ENCODE measurements around the gene GPBAR1.
A peak's percentile ranks its signal among the peaks of the same experiment; 100 is the strongest.

GPBAR1 gene

GRCh38 chr2:218218268-218219185, 42.3 kb upstream of the GPBAR1 start:
- peak overlapping the region; percentile 70 for H3K4me3 ChIP-seq (ENCODE audit: low read depth, low read length)
- TF ChIP-seq CTCF (IDR thresholded peaks at IDR 0.05; ENCODE audit: borderline replicate concordance, insufficient read depth, low read depth, low read length): no peak

- H3K4me3 ChIP-seq (ENCODE audit: low read depth, low read length): peak overlapping the region; percentile 70
Observed at GRCh38 chr2:218219934-218220333, 40.9 kb upstream of the GPBAR1 start.

GRCh38 chr2:218221000-218221399, 39.8 kb upstream of the GPBAR1 start:
- TF ChIP-seq CTCF (IDR thresholded peaks at IDR 0.05; ENCODE audit: borderline replicate concordance, insufficient read depth, low read depth, low read length): no peak
- no peak overlapping the region for H3K4me3 ChIP-seq (ENCODE audit: low read depth, low read length)

More at GRCh38 chr2:218219934-218220333, 40.9 kb upstream of the GPBAR1 start:
- no peak for TF ChIP-seq CTCF (IDR thresholded peaks at IDR 0.05; ENCODE audit: borderline replicate concordance, insufficient read depth, low read depth, low read length)

- H3K4me3 ChIP-seq (ENCODE audit: low read depth, low read length): no peak overlapping the region
Observed at GRCh38 chr2:218223046-218223445, 37.8 kb upstream of the GPBAR1 start.

GRCh38 chr2:218224186-218224585, 36.6 kb upstream of the GPBAR1 start:
- H3K4me3 ChIP-seq (ENCODE audit: low read depth, low read length): no peak overlapping the region
- no peak for TF ChIP-seq CTCF (IDR thresholded peaks at IDR 0.05; ENCODE audit: borderline replicate concordance, insufficient read depth, low read depth, low read length)

More at GRCh38 chr2:218223046-218223445, 37.8 kb upstream of the GPBAR1 start:
- TF ChIP-seq CTCF (IDR thresholded peaks at IDR 0.05; ENCODE audit: borderline replicate concordance, insufficient read depth, low read depth, low read length): no peak

GRCh38 chr2:218226903-218227302, 33.9 kb upstream of the GPBAR1 start:
- no peak for TF ChIP-seq CTCF (IDR thresholded peaks at IDR 0.05; ENCODE audit: borderline replicate concordance, insufficient read depth, low read depth, low read length)
- H3K4me3 ChIP-seq (ENCODE audit: low read depth, low read length): no peak overlapping the region

Measured in GM12875 (cell line).